Measurements from ENCODE around the gene LOXHD1.
A peak's percentile ranks its signal among the peaks of the same experiment; 100 is the strongest.

Gene LOXHD1

GRCh38 chr18:46675112-46675511, 18.1 kb upstream of the LOXHD1 start:
- DNase-seq, result no peak

GRCh38 chr18:46672062-46672970, 15.3 kb upstream of the LOXHD1 start:
- peak; percentile 42 for DNase-seq

GRCh38 chr18:46668694-46669093, 11.7 kb upstream of the LOXHD1 start:
- DNase-seq, result no peak

- no peak for DNase-seq
These were observed 11.1 kb upstream of the LOXHD1 start for GRCh38 chr18:46668135-46668534.

- no peak for DNase-seq
These were observed 6.5 kb upstream of the LOXHD1 start for GRCh38 chr18:46663539-46663938.

- DNase-seq, result no peak
These were observed 4.1 kb upstream of the LOXHD1 start for GRCh38 chr18:46660957-46661749.

GRCh38 chr18:46659484-46659883, 2.5 kb upstream of the LOXHD1 start:
- DNase-seq, result no peak

GRCh38 chr18:46656326-46657114, 500 bp downstream of the LOXHD1 start:
- DNase-seq, result no peak

- DNase-seq, result no peak
These were observed 4.6 kb downstream of the LOXHD1 start for GRCh38 chr18:46652372-46652771.

- DNase-seq, result no peak
These were observed 6.3 kb downstream of the LOXHD1 start for GRCh38 chr18:46650681-46651080.

- DNase-seq, result no peak
These were observed 7.8 kb downstream of the LOXHD1 start for GRCh38 chr18:46649071-46649862.

GRCh38 chr18:46646468-46646867, 10.6 kb downstream of the LOXHD1 start:
- DNase-seq, result no peak

GRCh38 chr18:46642561-46642960, 14.5 kb downstream of the LOXHD1 start:
- no peak for DNase-seq

- DNase-seq, result no peak
These were observed 15.1 kb downstream of the LOXHD1 start for GRCh38 chr18:46641917-46642316.

GRCh38 chr18:46639386-46639785, 17.6 kb downstream of the LOXHD1 start:
- no peak for DNase-seq

- no peak for DNase-seq
These were observed 20.9 kb downstream of the LOXHD1 start for GRCh38 chr18:46636040-46636630.

GRCh38 chr18:46632401-46633071, 24.5 kb downstream of the LOXHD1 start:
- peak; percentile 7 for DNase-seq

GRCh38 chr18:46630991-46631390, 26.0 kb downstream of the LOXHD1 start:
- DNase-seq, result no peak

- DNase-seq, result peak; percentile 6
These were observed 26.9 kb downstream of the LOXHD1 start for GRCh38 chr18:46630160-46630559.

- DNase-seq, result no peak
These were observed 27.7 kb downstream of the LOXHD1 start for GRCh38 chr18:46629361-46629760.

GRCh38 chr18:46628206-46628605, 28.8 kb downstream of the LOXHD1 start:
- no peak for DNase-seq

Measured in HCEC 1CT (cell line).